Glutamatergic neuron (in vitro differentiated cells): ENCODE measurements around the gene STOX1. TPM values are rescaled to one million over a fixed set of nuclear protein-coding genes. Genes with fewer than 3 reads are reported as not detected.

Source experiments
- DNase-seq: peaks from one replicate; pipeline ENCODE4 v3.0.0; 2022
- H3K27ac Mint-ChIP-seq: one replicate; pipeline ENCODE4 v1.8.0; 2020; ENCODE audit warnings: mild to moderate bottlenecking, mixed read lengths, inconsistent platforms; ENCODE audit not compliant: unreplicated experiment
- H3K27me3 Mint-ChIP-seq: one replicate; pipeline ENCODE4 v1.8.0; 2020; ENCODE audit warnings: mild to moderate bottlenecking, moderate library complexity, mixed read lengths, inconsistent platforms; ENCODE audit not compliant: unreplicated experiment
- H3K36me3 Mint-ChIP-seq: one replicate; pipeline ENCODE4 v1.8.0; 2020; ENCODE audit warnings: mild to moderate bottlenecking, mixed read lengths, inconsistent platforms; ENCODE audit not compliant: unreplicated experiment
- H3K4me1 Mint-ChIP-seq: one replicate; pipeline ENCODE4 v1.8.0; 2020; ENCODE audit warnings: mild to moderate bottlenecking, low read depth, mixed read lengths, inconsistent platforms; ENCODE audit not compliant: unreplicated experiment
- H3K4me3 Mint-ChIP-seq: one replicate; pipeline ENCODE4 v1.8.0; 2020; ENCODE audit warnings: mild to moderate bottlenecking, mixed read lengths, inconsistent platforms; ENCODE audit not compliant: unreplicated experiment
- H3K9me3 Mint-ChIP-seq: one replicate; pipeline ENCODE4 v1.8.0; 2020; ENCODE audit warnings: mild to moderate bottlenecking, moderate library complexity, mixed read lengths, inconsistent platforms; ENCODE audit not compliant: unreplicated experiment
- total RNA-seq: library from RNA; stranded (reverse); fragmentation: NEBNext Ultra II Directional; extraction: Animal tissue kit (Norgen Biotek cat#: 25700); gene quantifications from one replicate; pipeline ENCODE4 v1.2.1, GENCODE V29; 2021; ENCODE audit not compliant: unreplicated experiment
- TF ChIP-seq, protein P1 (sequence below): fragments of 200-600 bp; sonication (generic); IDR thresholded peaks from one replicate; pipeline ENCODE4 v1.5.0; 2021; ENCODE audit not compliant: partially characterized antibody, unreplicated experiment

Gene STOX1
- total RNA-seq, 1 donor from 2014 or later: 0.47 TPM

DNA sequence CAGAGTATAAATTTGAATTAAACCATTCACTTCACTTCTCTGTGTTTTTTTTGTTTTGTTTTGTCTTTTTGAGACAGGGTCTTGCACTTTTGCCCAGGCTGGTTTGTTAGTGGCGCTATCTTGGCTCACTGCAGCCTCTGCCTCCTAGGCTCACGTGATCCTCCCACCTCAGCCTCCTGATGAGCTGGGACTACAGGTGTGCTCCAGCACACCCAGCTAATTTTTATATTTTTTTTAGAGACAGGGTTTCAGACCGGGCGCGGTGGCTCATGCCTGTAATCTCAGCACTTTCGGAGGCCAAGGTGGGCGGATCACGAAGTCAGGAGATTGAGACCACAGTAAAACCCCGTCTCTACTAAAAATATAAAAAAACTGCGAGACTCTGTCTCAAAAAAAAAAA lies 36.9 kb upstream of the STOX1 start:
- H3K9me3 Mint-ChIP-seq: no peaks in the 10 kb centered on the region
- no peaks in the 10 kb centered on the region for H3K4me1 Mint-ChIP-seq
- H3K27ac Mint-ChIP-seq: no peak overlapping the region
- no peaks in the 10 kb centered on the region for H3K27me3 Mint-ChIP-seq
- no peak overlapping the region for H3K4me3 Mint-ChIP-seq
- no peak for DNase-seq
- H3K36me3 Mint-ChIP-seq: no peaks in the 10 kb centered on the region
- TF ChIP-seq, protein P1, sequence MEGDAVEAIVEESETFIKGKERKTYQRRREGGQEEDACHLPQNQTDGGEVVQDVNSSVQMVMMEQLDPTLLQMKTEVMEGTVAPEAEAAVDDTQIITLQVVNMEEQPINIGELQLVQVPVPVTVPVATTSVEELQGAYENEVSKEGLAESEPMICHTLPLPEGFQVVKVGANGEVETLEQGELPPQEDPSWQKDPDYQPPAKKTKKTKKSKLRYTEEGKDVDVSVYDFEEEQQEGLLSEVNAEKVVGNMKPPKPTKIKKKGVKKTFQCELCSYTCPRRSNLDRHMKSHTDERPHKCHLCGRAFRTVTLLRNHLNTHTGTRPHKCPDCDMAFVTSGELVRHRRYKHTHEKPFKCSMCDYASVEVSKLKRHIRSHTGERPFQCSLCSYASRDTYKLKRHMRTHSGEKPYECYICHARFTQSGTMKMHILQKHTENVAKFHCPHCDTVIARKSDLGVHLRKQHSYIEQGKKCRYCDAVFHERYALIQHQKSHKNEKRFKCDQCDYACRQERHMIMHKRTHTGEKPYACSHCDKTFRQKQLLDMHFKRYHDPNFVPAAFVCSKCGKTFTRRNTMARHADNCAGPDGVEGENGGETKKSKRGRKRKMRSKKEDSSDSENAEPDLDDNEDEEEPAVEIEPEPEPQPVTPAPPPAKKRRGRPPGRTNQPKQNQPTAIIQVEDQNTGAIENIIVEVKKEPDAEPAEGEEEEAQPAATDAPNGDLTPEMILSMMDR: no peak

DNA sequence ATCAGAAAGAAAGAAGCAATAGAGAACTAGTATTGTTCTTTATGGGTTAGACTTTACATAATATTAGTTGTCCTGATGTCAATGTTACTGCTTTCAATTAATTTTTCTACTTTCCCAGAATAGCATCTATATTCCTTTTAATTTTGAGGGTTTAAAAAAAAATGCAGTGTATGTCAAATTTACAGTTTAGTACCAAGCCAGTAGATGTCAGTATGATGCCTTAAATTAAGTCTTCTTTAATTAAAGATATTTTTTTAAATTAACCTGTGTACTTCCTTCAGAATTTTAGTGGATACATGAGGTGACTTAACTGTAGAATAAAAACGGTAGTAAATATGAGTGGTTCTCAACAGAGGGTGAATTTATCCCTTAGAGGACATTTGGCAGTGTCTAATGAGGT lies 35.2 kb upstream of the STOX1 start:
- Mint-ChIP-seq H3K27me3 (no peaks in the 10 kb centered on the region), H3K27ac (no peak overlapping the region), H3K9me3 (no peaks in the 10 kb centered on the region), H3K4me3 (no peak overlapping the region), H3K4me1 (no peaks in the 10 kb centered on the region), H3K36me3 (no peaks in the 10 kb centered on the region)
- TF ChIP-seq, protein P1: no peak
- no peak for DNase-seq

DNA sequence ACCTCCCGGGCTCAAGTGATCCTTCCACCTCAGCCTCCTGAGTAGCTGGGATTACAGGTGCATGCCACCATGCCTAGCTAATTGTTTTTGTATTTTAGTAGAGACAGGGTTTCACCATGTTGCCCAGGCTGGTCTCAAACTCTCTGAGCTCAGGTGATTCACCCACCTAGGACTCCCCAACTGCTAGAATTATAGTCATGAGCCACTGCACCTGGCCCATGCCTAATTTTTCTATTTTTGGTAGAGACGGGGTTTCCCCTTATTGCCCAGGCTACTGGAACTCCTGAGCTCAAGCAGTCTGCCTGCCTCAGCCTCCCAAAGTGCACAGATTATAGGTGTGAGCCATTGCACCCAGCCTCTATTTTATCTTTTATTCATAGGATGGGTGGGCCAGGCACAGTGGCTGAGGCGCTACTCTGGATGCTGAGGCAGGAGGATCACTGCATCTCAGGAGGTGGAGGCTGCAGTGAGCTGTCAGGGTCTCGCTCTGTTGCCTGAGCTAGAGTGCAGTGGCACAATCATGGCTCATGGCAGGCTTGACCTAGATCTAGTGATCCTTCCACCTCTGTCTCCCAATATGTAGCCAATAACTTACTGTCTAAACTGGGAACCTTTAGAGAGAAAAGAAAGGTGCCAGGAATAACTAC lies 31.3 kb upstream of the STOX1 start:
- Mint-ChIP-seq H3K27ac (no peak overlapping the region), H3K36me3 (no peaks in the 10 kb centered on the region), H3K4me1 (no peaks in the 10 kb centered on the region), H3K27me3 (no peaks in the 10 kb centered on the region), H3K9me3 (no peaks in the 10 kb centered on the region), H3K4me3 (no peak overlapping the region)
- TF ChIP-seq, protein P1: no peak
- no peak for DNase-seq

DNA sequence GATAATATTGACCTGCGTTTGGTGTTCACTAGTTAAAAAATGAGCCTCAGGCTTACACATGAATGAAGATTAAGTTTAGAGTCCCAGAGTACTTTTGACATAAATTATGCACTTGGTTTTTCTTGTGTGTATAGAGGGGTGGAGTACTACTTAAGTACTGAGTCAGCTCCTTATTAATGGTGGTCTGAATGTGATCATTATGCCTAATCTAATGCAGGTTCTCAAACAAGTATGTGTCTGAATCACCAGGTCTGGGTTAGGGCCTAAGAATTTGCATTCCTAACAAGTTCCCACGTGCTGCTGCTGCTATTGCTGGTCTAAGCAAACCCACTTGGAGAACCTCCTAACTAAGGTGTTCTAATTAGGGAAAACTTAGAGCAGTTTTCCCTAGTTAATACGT lies 30.7 kb upstream of the STOX1 start:
- Mint-ChIP-seq H3K36me3 (no peaks in the 10 kb centered on the region), H3K27ac (no peak overlapping the region), H3K27me3 (no peaks in the 10 kb centered on the region), H3K9me3 (no peaks in the 10 kb centered on the region), H3K4me1 (no peaks in the 10 kb centered on the region), H3K4me3 (no peak overlapping the region)
- TF ChIP-seq, protein P1: no peak
- no peak for DNase-seq

DNA sequence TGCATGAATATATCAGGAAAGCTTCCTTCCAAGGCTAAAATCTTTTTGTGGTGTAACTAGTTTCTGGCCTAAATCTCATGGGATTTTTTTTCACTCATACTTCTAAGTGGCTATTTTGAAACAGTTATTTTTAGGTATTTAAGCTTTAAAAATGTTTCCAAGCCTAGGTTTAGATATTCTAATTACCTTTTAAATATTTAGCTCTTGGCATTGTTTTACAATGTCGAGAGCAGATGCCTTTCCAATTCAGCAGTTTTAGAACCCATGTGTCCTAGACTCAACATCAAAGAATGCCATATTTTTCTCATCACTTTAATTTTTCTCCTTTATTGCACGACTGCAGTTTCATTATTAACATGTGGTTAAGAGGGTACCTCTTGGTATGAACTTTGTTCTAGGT lies 27.1 kb upstream of the STOX1 start:
- Mint-ChIP-seq H3K9me3 (no peaks in the 10 kb centered on the region), H3K4me3 (no peak overlapping the region), H3K27me3 (no peaks in the 10 kb centered on the region), H3K36me3 (no peaks in the 10 kb centered on the region), H3K4me1 (no peaks in the 10 kb centered on the region), H3K27ac (no peak overlapping the region)
- DNase-seq: no peak
- TF ChIP-seq, protein P1: no peak
